ENCODE data around the gene PKMYT1.
"Not testable (repeated sequence)": the region's sequence is repeated elsewhere in the genome, so short reads cannot be mapped to it uniquely, and the experiment has no call there.

The PKMYT1 gene

GRCh38 chr16:2929693-2930092 lies 50.6 kb downstream of the PKMYT1 start:
- DNase-seq = no peak

- no peak for DNase-seq
Measured at GRCh38 chr16:2928796-2929195, 51.5 kb downstream of the PKMYT1 start.

GRCh38 chr16:2928151-2928550 lies 52.1 kb downstream of the PKMYT1 start:
- not testable (repeated sequence) for DNase-seq

GRCh38 chr16:2927010-2927646 lies 53.1 kb downstream of the PKMYT1 start:
- DNase-seq = peak; percentile 85

- no peak for DNase-seq
Measured at GRCh38 chr16:2926650-2926999, 53.6 kb downstream of the PKMYT1 start.

GRCh38 chr16:2925951-2926649 lies 54.1 kb downstream of the PKMYT1 start:
- no peak for DNase-seq

GRCh38 chr16:2924901-2925755 lies 55.1 kb downstream of the PKMYT1 start:
- no peak for DNase-seq

- no peak for DNase-seq
Measured at GRCh38 chr16:2923481-2923880, 56.8 kb downstream of the PKMYT1 start.

Data from EL (cell line).